PC-3 (cell line): ENCODE results near the gene TIGD1. TPM values are rescaled to one million over a fixed set of nuclear protein-coding genes. Genes with fewer than 3 reads are reported as not detected.

Source experiments
- total RNA-seq: library from RNA; depleted of rRNA; stranded (reverse); fragments of >200 nt; gene quantifications from 2 replicates; pipeline ENCODE4 v1.2.3, GENCODE V29; 2014; rRNA removed

TIGD1 gene
- total RNA-seq, 1 experiment from 2014 or later: 6.3 TPM

Other genes with a start within 250 kb of the TIGD1 start
- gene ALPP, start 171.8 kb downstream of the TIGD1 start, total RNA-seq: 8.6 and 14.4 TPM in 2 replicates
- gene ALPG, start 143.7 kb downstream of the TIGD1 start, total RNA-seq: 0.12 and 0.18 TPM in 2 replicates
- gene ALPI, start 94.4 kb downstream of the TIGD1 start, total RNA-seq: not detected in 2 replicates
- gene ECEL1, start 62.7 kb downstream of the TIGD1 start, total RNA-seq: not detected in 2 replicates
- gene PRSS56, start 30.2 kb downstream of the TIGD1 start, total RNA-seq: not detected in 2 replicates
- not detected in 2 replicates for gene CHRND, start 24.4 kb downstream of the TIGD1 start, total RNA-seq
- not detected in 2 replicates for gene CHRNG, start 10.9 kb downstream of the TIGD1 start, total RNA-seq
- gene EIF4E2, start 132 bp upstream of the TIGD1 start, total RNA-seq: 53.9 and 55.1 TPM in 2 replicates
- 0.07 TPM in 1 of 2 replicates, not detected in the other for gene EFHD1, start 83.0 kb upstream of the TIGD1 start, total RNA-seq
- gene GIGYF2, start 146.8 kb upstream of the TIGD1 start, total RNA-seq: 41.3 and 56.2 TPM in 2 replicates
- not detected in 2 replicates for gene KCNJ13, start 226.0 kb upstream of the TIGD1 start, total RNA-seq